ENCODE measurements around the gene ZNF513.
A peak's percentile ranks its signal among the peaks of the same experiment; 100 is the strongest.

DNA sequence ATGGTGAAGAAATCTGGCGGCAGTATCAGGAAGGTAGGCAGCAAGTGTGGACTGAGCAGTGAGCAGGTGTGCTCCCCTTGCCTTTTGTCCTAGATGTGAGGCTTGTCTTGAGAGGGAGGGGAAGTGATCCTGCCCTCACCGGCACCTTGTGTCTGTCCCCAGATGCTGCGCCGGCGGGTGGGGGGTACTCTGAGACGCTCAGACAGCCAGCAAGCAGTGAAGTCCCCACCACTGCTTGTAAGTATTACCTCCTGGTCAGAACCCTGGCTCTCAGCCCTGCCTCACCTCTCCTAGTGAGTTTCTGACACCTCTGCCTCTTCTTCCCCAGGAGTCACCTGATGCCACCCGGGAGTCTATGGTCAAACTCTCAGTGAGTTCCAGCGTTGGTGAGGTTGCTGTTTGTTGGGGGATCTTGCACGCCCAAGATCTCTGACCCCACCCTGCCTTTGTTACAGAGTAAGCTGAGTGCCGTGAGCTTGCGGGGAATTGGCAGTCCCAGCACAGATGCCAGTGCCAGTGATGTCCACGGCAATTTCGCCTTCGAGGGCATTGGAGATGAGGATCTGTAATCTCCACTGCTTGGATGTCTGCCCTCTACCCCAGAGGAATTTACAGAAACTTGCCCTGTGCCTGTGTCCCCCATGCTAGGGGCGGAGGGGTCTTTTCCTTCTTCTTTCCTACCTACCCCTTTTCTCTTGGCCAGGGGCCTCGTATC, 4.2 kb downstream of the ZNF513 start:
- TF ChIP-seq TAF1 (IDR thresholded peaks at IDR 0.05; ENCODE audit: low read depth, low read length) (no peak), POLR2AphosphoS5 (IDR thresholded peaks at IDR 0.05; ENCODE audit: low read depth, low read length) (no peak), SPI1 (IDR thresholded peaks at IDR 0.05; ENCODE audit: low read depth, low read length) (no peak), POLR2A (IDR thresholded peaks at IDR 0.05; ENCODE audit: low read depth, low read length) (peak; percentile 16), PAX5 (IDR thresholded peaks at IDR 0.05; ENCODE audit: insufficient read depth, low read length, severe bottlenecking) (no peak)
